HG03159 (cell line): ENCODE data around the gene ABTB2.
A peak's percentile ranks its signal among the peaks of the same experiment; 100 is the strongest.
"Not testable (repeated sequence)": the region's sequence is repeated elsewhere in the genome, so short reads cannot be mapped to it uniquely, and the experiment has no call there.

ENCODE experiments used
- ATAC-seq: cut with Tn5 transposase; IDR thresholded peaks from one replicate; pipeline ENCODE4 v1.9.1; 2021; ENCODE audit warnings: mild to moderate bottlenecking, moderate library complexity; ENCODE audit not compliant: unreplicated experiment

ABTB2 gene

DNA sequence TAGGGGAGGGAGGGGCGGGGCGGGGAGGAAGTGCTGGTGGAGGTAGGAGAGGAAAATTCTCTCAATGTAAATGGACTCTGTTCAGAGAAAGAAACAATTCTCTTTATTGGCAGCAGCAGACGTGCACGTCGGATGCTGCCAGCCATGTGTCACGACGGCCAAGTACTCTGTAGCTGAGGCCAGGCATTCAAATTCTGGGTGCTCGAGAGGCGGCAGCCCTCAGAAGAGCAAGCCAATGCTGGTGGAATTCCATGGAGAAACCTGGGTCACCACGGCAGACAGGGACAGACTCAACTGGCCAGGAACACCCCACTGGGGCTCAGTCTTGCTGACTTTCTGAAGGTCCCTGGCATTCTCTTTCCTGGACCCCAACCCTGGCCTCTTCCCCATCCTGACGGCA is 90.8 kb downstream of the ABTB2 start:
- no peak for ATAC-seq

DNA sequence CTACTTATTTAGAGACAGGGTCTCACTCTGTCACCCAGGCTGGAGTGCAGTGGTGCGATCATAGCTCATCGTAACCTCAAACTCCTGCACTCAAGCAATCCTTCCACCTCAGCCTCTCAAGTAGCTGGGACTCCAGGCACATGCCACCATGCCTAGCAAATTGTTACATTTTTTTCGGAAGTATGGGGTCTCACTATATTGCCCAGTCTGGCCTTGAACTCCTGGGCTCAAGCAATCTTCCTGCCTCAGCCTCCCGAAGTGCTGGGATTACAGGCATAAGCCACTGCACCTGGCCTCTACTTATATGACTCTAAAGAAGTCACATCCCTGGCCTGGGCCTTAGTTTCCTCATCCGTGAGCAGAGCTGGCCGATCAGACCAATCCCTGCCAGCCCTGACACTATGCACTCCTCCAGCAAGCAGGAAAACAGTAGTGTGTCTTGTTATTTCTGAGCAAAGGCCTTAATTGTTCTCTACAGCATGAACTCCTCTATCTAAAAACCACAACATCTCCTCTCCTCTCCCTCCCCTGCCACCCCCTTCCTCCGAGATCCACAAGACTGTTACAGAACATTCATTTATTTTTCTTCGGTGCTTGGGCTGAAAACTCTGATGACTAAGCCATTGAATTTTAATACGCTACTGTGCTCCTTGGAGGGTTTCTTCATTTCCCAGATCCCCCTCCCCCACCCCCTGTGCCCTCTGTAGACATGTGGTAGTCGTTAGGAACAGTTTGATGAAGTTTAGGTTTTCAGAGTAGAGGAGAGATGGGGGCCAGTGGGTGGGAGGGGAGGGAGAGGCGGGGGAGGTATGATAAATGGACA is 91.5 kb downstream of the ABTB2 start:
- ATAC-seq: no peak

DNA sequence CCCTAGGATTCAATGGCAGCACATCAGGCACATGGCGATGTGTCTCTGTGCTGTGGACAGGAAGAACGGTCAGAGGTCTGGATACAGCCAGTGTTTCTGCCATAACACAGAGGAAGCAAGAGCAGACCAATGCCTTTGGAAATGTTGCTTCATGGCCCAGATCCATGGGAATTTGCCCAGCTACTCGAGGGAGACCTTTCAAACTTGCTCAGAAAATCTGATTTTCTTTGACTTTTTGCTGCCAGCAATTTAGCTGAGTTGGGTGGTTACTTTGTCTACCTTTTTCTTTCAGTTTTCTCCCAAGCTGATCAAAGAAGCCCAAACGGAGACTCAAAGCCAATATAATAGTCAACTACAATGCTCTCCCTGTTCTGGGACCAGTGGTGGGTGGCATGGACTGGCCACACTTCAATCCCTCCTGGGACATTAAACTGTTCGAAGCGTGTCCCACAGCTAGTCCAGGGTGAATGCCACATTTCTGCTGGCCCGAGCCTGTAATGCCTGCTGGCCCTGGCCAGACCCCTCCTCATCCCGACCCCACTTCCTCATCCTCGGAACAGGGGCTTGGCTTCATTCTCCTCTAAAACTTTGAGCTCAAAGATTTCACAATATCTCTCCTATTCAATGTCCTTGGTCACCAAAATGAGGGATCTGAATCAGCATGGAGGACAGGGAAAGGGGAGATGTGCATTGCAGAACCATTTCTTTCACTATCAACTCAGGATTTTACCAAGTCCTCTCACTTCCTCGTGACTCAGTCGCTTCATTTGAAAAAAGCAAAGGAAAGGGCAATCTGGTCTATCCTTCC is 93.3 kb downstream of the ABTB2 start:
- no peak for ATAC-seq

DNA sequence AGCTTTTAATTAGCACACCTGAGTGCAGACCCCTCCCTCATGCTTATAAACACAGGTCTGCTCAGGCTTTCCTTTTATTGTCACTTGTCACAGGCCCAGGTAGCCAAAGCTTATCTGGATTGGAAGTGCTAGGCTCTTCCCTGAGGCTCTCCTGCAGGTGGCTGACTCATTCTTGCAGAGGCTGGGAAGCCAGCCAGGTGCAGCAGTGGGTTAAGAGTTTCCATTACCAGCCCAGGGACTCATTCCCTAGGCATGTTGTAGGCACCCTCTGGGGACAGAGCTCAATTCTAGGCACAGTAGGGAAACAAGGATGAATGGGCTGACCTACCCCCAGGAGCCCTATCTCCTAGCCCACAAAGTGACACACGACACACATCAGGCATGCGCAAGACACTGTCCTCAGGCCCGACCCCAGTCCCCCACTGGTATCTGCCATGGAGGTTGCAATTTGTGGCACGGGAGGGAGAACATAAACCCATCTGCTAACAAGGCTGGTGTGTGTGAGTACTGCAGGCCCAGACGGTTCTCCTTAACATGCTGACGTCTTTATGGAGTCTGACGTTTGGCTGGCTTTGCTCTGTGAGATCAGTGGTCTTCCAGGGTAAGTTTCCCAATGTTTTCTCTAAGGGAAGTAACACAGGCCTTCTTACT is 94.2 kb downstream of the ABTB2 start:
- ATAC-seq: no peak

DNA sequence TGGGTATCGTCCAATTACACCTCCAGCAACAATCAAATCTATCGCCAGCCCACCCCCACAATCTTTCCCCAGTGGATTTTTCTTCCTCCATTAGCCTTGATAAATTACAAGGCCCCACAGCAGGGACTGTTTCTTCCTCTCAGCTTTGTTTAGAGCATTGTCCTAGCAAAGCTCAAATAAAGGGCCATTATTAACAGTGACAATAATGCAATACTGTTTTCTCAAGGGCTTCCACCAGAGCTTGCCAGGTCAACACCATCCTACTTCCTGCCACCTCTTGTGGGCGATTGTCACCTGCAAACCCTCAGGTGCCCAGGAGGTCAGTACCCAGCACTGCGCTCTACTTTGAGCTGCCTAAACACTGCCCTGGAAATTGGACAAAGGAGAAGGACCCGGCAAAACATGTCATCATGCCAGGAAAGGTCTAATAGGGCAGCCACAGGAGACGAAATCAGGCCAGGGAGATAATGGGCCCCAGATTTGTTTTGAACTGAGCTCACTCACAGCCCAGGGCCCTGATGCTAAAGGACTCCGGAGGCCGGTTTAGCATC is 95.2 kb downstream of the ABTB2 start:
- ATAC-seq: no peak

DNA sequence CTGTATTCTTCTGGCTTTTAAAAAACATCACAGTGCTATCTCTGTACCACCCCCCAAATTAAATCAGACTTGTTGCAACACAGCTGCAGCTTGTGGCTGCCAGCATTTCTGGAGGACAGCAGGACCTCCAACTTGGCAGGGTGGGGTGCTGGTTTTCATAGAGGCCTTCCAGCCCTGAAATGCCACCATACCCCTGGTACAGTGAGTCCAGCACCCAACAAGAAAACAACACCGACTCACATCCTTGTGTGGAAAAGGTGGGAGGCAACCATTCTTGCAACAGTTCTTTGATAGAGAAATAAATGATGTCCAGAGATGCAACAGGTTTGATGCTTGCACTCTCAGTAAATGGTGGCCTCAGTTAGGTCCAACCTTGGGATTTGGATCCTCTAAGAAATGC is 96.0 kb downstream of the ABTB2 start:
- no peak for ATAC-seq

DNA sequence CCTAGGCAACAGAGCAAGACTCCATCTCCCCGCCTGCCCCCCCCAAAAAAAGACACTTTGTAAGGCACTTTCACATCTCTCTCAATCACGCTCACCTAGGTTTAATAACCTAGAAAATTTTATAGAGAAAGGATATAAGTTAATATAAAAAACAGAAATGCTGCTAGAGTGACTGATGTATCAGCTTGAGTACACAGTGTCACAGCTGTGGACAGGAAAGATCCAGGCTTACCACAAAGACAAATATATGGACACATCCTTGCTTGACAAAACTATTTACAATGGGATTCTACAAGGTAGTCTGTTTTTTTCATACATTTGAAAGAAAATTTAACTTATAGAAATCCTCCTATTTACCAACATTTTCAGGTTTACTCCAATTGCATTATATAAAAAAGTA is 96.7 kb downstream of the ABTB2 start:
- ATAC-seq: no peak

DNA sequence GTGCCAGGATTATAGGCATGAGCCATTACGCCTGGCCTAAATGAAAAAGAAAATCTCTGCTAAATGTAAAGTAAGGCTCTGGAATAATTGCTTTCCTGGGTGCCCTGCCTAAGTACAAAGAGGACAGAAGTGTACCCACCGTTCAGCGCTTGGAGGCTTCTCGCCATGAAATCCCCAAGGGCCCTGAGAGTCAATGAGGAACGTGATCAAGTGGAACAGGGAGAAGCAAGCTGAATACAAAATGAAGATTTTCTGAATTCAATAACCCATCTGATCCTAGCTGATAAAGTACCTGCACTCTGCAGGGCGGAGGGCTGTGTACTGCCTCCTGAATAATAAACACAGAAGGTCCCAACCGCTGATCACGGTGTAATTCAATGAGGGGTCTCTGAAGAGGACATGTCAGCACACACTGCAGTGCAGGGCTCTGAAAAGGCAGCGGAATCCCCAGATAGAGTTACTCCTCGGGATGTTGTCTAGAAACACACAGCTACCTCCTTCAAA is 97.7 kb downstream of the ABTB2 start:
- no peak for ATAC-seq

DNA sequence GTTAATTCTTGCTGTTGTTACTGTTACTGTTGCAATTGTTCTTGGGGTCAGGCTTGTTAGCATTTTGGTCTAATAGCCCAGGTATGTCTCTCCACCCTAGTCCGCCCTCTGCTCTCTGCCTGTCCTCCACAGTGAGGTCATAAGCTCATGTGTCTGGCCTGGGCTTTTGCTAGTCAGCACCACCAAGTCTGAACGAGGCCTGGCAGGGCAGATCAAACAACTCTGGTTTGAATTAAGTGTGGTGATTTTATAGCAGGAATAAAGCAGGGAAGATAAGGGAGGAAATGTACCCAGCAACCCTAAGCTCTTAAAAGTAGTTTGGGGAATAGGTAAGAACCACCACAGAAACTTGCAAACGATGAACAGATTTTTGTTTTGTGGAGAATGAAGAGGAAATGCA is 98.7 kb downstream of the ABTB2 start:
- no peak for ATAC-seq

DNA sequence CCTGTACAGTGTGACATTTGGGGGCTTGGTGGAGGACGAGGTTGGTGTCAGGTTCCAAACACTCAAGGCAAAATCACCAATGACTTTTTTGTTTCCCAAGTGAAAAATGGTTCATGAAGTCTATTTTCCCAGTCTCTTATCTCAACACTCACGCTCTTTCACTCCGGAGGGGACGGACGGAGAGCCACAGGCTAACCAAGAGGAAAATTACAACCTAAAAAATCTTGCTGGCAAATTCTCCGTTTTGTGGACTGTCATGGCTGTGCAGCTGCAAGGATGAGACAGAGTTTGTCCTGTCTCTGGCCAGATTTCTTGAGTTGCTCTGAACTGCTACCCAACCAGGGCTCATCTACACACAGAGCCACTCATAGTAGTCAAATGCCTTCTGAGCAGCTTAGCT is 101.2 kb downstream of the ABTB2 start:
- ATAC-seq: no peak

DNA sequence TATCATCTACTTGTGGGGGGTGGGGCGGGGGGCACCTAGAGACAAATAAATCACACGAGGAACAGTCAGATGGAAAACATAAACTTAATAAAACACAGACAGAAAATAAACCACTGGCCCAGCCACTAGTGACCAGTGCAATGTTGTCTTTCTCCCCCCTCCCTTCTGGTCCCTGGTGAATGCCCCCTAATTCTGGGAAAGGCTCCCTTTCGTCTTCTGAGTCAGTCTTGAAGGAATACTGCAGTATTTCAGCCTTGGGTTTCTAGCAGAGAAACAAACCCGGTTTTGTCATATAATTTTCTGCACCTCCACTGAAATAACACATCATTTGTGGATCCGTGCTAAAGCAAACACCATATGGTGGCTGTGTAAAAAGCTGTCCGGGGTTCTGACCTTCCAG is 101.7 kb downstream of the ABTB2 start:
- no peak for ATAC-seq

DNA sequence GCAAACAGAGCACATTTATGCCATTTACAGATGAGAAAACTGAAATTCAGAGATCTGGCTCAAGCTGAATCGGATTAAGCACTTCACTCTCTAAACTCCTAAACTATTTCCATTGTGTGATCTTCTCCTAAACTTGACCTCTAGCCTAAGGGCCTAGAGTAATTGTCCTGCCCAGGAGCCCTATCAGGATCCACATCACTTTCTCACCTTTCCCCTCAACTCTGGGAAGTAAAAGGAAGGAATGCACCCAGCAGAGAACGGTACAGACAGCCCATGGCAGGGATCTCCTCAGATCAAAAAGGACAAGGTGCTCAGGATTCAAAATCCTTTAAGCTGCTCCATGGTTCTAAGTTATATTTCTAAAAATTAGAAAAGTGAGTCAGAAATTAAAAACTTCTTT is 102.7 kb downstream of the ABTB2 start:
- ATAC-seq: no peak

DNA sequence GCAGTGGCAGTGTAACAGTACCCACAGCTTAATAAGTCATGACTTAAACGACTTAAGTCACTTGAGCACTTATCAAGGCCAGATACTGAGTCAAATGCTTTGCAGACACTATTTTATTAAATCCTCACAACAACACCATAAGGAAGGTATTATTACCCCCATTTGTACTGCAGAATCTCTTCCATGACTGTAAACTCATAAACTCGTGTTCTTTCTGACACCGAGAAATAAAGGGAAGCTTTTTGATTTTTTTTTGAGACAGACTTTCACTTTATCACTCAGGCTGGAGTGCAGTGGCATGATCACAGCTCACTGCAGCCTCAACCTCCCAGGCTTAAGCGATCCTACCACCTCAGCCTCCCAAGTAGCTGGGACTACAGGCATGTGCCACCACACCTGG is 103.8 kb downstream of the ABTB2 start:
- ATAC-seq: no peak

DNA sequence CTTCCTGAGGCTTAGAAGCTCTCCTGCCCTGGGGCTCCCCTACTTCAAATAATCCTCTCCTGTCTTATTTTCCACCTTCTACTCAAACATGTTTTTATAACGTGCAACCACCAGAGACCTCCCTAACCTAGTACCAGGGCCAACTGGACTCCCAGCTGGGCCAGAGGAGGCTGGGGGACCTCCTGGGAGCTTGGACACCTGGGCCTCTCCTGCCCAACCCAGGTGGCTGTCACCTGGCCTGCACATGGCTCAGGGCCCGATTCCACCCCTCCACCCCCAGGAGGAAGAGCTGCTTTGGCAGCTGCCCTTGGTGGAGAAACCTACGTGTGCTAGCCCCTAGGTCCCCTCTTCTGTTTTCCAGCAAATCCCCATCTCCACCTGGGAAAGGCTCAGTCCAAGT is 105.2 kb downstream of the ABTB2 start:
- ATAC-seq: no peak

DNA sequence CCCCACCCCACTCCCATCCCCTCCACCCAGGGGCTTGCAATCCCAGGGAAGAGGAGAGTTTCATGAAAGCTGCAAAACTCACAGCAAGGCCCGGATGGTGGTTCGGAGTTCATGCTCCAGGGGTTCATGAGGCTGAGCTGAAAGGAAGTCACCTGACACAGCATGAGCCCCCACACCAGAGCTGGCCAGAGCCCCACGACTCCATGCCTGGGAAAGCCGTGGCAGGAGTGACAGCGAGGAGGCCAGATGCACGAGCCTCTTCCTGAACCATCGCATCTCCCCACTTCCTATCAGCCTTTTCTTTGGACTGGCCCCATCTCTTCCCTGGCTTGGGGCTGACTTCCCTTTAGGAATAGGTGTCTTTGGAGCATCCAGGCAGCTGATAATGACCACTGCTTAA is 105.8 kb downstream of the ABTB2 start:
- no peak for ATAC-seq

DNA sequence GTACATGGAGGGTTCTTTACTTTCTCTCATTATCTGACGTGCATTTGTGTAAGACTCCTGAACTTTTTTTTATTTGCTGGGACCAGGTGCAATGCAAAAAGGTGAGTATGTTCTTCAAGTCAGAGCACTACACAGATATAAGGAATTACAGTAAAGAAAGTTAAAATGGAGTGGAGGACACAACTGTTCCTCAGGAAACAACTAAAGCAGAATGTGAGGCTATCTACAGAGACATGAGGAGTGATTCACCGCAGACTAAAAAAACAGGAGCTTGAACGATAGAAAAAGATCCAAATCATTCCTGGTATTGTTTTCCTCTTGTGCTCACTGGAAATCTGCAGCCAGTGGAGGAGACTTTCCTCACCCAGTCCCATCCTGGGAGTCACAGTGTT is 106.2 kb downstream of the ABTB2 start:
- no peak for ATAC-seq

DNA sequence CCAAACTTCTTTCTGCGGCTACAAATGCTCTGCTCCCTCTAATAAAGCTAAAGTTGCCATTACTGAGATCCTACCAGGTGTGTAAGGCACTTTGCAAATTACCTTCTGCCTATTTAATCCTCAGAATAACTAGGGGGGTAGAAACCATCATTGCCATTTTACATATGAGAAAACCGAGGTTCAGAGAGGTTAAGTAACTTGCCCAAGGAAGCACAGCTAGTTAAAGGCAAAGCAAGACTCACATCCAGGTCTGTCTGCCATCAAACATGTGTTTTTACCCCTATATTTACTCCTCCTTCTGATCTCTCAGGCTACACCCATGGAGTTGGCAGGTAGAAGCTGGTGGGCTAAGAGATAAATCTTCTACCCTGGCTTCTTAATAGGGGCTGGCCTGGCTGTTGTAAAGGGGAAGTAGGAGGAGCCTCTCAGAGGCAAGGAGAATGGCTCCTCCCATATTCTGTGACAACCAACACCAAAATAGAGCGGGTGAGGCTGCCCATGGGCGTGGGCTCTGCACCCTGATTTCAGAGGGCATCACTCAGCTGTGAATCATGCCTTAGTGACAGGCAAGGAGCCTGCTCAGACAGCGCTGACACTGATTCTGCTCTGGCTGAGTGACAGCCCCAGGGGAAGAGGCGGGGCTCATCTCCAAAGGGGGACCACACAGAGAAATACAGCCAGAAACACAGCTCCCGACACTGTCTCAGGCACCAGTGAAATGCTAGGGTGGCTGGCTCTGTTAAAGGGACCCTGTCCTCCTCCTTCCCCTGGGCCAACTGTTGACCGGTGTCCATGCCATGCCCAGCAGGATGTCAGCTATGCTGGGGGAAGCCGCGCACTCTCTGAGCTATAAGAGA is 106.8 kb downstream of the ABTB2 start:
- peak; percentile 85 for ATAC-seq

DNA sequence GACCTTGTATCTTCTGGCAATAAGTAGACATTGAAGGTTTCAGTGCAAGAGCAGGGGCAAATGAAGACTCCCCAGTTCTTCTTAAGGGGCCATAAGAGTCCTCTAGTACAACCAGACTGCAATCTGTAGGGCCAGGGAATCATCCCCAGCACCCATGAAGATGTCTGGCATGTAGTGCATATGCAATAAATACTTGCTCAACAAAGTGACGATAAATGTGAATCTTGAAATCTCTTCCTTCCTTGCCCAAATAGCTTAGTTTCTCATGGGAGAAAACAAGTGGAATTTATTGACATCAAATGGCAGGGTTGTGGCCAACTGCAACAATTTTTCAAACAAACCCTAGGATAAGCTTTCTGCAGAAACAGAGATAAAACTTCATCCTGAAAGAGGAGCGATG is 107.6 kb downstream of the ABTB2 start:
- ATAC-seq: no peak

DNA sequence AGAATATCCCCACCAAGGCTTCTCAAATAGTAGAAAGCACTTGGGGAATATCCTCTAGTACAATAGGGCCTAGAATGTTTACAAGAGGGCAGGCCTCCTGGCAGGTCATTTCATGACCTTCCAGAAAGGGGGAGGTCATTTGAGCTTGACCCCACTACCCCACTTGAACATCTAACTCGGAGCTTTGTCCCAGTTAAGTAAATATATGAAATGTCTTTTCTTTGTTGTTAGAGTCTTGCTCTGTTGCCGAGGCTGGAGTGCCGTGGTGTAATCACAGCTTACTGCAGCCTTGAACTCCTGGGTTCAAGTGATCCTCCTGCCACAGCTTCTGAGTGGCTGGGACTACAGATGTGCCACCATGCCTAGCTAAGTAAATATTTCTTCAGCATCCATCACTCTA is 108.4 kb downstream of the ABTB2 start:
- ATAC-seq: no peak

DNA sequence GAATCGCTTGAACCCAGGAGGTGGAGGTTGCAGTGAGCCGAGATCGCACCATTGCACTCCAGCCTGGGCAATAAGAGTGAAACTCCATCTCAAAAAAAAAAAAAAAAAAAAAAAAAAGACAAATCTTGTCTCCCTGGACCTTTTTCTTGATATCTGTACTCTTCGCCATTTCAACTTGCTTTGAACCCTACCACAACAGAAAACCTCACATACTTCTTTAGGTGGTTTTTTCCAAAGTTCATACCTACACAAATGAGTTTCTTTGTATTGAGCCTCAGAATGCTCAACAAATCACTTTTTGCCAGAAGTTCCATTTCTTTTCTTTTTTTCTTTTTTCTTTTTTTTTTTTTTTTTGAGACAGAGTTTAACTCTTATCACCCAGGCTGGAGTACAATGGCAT is 111.3 kb downstream of the ABTB2 start:
- not testable (repeated sequence) for ATAC-seq
